Right lobe of liver (tissue), 6 donors: ENCODE results near the gene BMAL1. TPM values are rescaled to one million over a fixed set of nuclear protein-coding genes. Genes with fewer than 3 reads are reported as not detected.

Source experiments
- ATAC-seq, 4 donors: fragments of 200-7000 bp; cut with Tn5 transposase; one replicate each; pipeline ENCODE4 v1.9.1; 2020; ENCODE audit warnings: mild to moderate bottlenecking in 4 of 4, moderate library complexity in 4 of 4
- DNase-seq, 3 donors: peaks; one replicate each; pipeline ENCODE4 v3.0.0-alpha.2; 2020
- H3K27ac ChIP-seq, 3 donors: fragments of 200-600 bp; one replicate each; pipeline ENCODE4 v1.8.0; 2022
- H3K27me3 ChIP-seq, 2 donors: fragments of 200-600 bp; one replicate each; pipeline ENCODE4 v1.8.0; 2022
- H3K36me3 ChIP-seq, 4 donors: fragments of 200-600 bp; sonication (generic) in 1 of 4; one replicate each; pipeline versions ENCODE4 v1.5.1 to v1.8.0; 2017 to 2022; ENCODE audit warnings: control low read depth in 1 of 4
- H3K4me1 ChIP-seq, 4 donors: fragments of 200-600 bp; sonication (generic) in 1 of 4; one replicate each; pipeline versions ENCODE4 v1.5.1 to v1.8.0; 2017 to 2022; ENCODE audit warnings: control low read depth in 1 of 4
- H3K4me3 ChIP-seq, 3 donors: fragments of 200-600 bp; one replicate each; pipeline ENCODE4 v1.8.0; 2022
- H3K9me3 ChIP-seq, 4 donors: fragments of 200-600 bp; sonication (generic) in 1 of 4; one replicate each; pipeline versions ENCODE4 v1.5.1 to v1.8.0; 2017 to 2022; ENCODE audit warnings: control low read depth in 1 of 4
- CTCF ChIP-seq, 4 donors: fragments of 200-600 bp in 3 of 4; fragments of 450-650 bp in 1 of 4; IDR thresholded peaks; one replicate each; pipeline versions ENCODE4 v1.5.1 to v1.8.0; 2016 to 2022; ENCODE audit warnings: antibody characterized with exemption in 4 of 4, mild to moderate bottlenecking in 2 of 4
- POLR2A ChIP-seq: fragments of 450-650 bp; IDR thresholded peaks from one replicate; pipeline ENCODE4 v1.6.1; 2017; ENCODE audit warnings: antibody characterized with exemption, mild to moderate bottlenecking
- WGBS: methylation state at CpG from one replicate; pipeline ENCODE4 v1.1.6; 2018; ENCODE audit warnings: low coverage, low lambda C conversion rate; ENCODE audit not compliant: insufficient coverage; ENCODE audit errors: missing lambda C conversion rate; 5-methylcytosine and 5-hydroxymethylcytosine counted together
- intact Hi-C, 2 donors: fragments of 100-400 bp; cut with DNase I; formaldehyde crosslinking; loops; one replicate each; pipeline versions ENCODE4 v1.11.2 to v1.14.1; 2022
- total RNA-seq, 6 experiments: library from RNA; depleted of rRNA in 2 of 6; stranded (reverse); fragments of >200 nt in 2 of 6; fragmentation: NEBNext Ultra II Directional in 3 of 6; extraction: Animal tissue kit (Norgen Biotek cat#: 25700) in 3 of 6; gene quantifications; one replicate each; pipeline versions ENCODE4 v1.1.0 to v1.2.4, GENCODE V29; 2016 to 2023
- donor health status: DM: no; HTN: yes; CAD: no.
- donor health status: DM: no; HTN: no; CAD: no.
- donor health status: DM: no; HTN: no; CAD: no.
- donor health status: DM: no; HTN: yes; CAD: no.
- donor health status: DM: no; HTN: yes; CAD: no.

The BMAL1 gene
- total RNA-seq, 6 experiments from 2014 or later = 9.9 to 38.0 (median 12.9) TPM

- Histone ChIP-seq H3K4me3 (no peak overlapping the region), H3K27me3 (no peaks in the 10 kb centered on the region), H3K36me3 (peaks cover 0 to 94% (median 50%) of the 10 kb centered on the region in 4 donors), H3K4me1 (no peaks in the 10 kb centered on the region), H3K9me3 (no peaks in the 10 kb centered on the region), H3K27ac (no peak overlapping the region)
- intact Hi-C loops = no loop called here
- no peak for DNase-seq
- ATAC-seq = no peak
- WGBS = 95% methylated on average over 9 of the region's 9 CpGs
- TF ChIP-seq CTCF (IDR thresholded peaks at IDR 0.05) (no peak), POLR2A (no peak)
Measured at GRCh38 chr11:13362596-13363109, 85.1 kb downstream of the BMAL1 start.

DNA sequence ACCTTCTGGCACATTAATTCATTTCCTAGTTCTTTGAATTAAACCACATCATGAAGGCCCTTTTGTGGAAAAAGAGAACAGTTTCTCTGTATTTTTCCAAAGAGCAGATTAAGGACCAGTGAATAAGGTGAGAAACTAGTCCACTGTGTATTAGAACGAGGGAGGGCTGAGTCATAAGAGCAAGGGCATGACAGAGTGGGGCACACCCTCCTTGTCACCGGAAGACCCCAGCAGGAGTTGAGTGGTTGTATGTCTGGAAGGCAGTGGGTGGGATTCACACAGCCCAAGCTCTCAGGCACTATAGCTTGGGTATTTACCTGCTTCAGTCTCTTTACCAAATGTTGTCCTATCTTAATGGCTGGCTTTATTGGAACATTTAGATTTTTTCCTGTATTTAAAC, 86.8 kb downstream of the BMAL1 start:
- Histone ChIP-seq H3K27me3 (no peaks in the 10 kb centered on the region), H3K4me1 (no peaks in the 10 kb centered on the region), H3K27ac (no peak overlapping the region), H3K9me3 (no peaks in the 10 kb centered on the region), H3K4me3 (no peak overlapping the region), H3K36me3 (peaks cover 0 to 94% (median 47%) of the 10 kb centered on the region in 4 donors)
- ATAC-seq (no peak), DNase-seq (no peak)
- 77% methylated on average over 2 of the region's 2 CpGs for WGBS
- no peak for TF ChIP-seq CTCF (IDR thresholded peaks at IDR 0.05)
- no peak for TF ChIP-seq POLR2A
- intact Hi-C loops = no loop called here

- WGBS = 84% methylated on average over 7 of the region's 7 CpGs
- Histone ChIP-seq H3K27ac (no peak overlapping the region), H3K27me3 (no peaks in the 10 kb centered on the region), H3K4me1 (no peaks in the 10 kb centered on the region), H3K4me3 (no peak overlapping the region), H3K36me3 (peaks cover 0 to 90% (median 41%) of the 10 kb centered on the region in 4 donors), H3K9me3 (no peaks in the 10 kb centered on the region)
- TF ChIP-seq POLR2A = no peak
- ATAC-seq (no peak), DNase-seq (no peak)
- intact Hi-C loops = no loop called here
Measured at GRCh38 chr11:13366266-13367026, 88.9 kb downstream of the BMAL1 start.

DNA sequence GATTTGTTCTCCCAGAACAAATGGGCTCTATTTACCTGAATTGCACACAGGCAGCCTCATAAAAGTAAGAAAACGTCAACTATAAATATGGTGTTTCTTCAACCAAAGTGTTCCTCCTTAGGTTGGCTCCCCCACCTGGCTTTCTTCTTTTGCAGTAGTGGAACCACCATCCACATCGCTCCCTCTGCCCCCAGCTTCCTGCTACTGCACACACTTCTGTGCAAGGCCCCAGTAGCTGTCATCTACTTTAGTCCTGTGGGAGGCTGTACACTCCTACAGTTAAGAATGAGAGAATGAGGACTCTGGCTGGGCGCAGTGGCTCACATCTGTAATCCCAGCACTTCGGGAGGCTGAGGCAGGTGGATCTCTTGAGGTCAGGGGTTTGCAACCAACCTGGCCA, 89.5 kb downstream of the BMAL1 start:
- TF ChIP-seq POLR2A (no peak), CTCF (IDR thresholded peaks at IDR 0.05) (no peak)
- WGBS = 97% methylated on average over 4 of the region's 4 CpGs

DNA sequence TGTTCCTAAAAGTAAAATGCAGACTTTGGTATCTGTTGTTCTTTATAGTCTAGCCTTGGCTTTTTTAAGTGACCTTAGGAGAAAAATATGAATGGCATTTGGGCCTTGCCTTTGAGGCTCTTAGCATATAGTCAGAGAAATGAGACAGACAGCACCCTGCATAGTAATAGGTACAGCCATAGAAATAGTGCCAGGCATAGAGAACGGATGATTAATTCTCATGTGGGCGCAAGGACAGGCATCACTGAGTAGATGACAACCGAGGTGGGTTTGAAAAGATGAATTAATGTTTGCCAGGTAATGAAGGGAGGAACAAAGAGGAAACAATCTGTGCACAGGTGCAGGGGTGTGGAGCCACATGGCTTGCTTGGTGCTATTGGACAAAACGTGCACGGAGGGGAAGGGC, 90.5 kb downstream of the BMAL1 start:
- Histone ChIP-seq H3K4me3 (no peak overlapping the region), H3K36me3 (peaks cover 0 to 92% (median 44%) of the 10 kb centered on the region in 4 donors), H3K27ac (no peak overlapping the region), H3K27me3 (no peaks in the 10 kb centered on the region), H3K9me3 (no peaks in the 10 kb centered on the region), H3K4me1 (no peaks in the 10 kb centered on the region)
- ATAC-seq = no peak
- 79% methylated on average over 4 of the region's 5 CpGs for whole genome bisulfite sequencing
- no peak for TF ChIP-seq CTCF (IDR thresholded peaks at IDR 0.05)
- no peak for TF ChIP-seq POLR2A
- DNase-seq = no peak
- intact Hi-C loops = no loop called here

More for the DNA sequence above, 89.5 kb downstream of the BMAL1 start:
- ATAC-seq (no peak), DNase-seq (no peak)
- Histone ChIP-seq H3K27ac (no peak overlapping the region), H3K4me3 (no peak overlapping the region), H3K9me3 (no peaks in the 10 kb centered on the region), H3K4me1 (no peaks in the 10 kb centered on the region), H3K27me3 (no peaks in the 10 kb centered on the region), H3K36me3 (peaks cover 0 to 90% (median 42%) of the 10 kb centered on the region in 4 donors)
- intact Hi-C loops = no loop called here
